Measurements from ENCODE around the gene HECTD2. TPM values are rescaled to one million over a fixed set of nuclear protein-coding genes. Genes with fewer than 3 reads are reported as not detected.
"Not testable (repeated sequence)": the region's sequence is repeated elsewhere in the genome, so short reads cannot be mapped to it uniquely, and the experiment has no call there.

The HECTD2 gene
- total and polyA plus RNA-seq, 9 donors: 8.4 to 22.3 (median 20.2) TPM

GRCh38 chr10:91367127-91367531, 43.0 kb upstream of the HECTD2 start:
- Histone ChIP-seq H3K9me3 (no peaks in the 10 kb centered on the region), H3K4me3 (no peak overlapping the region), H3K36me3 (no peaks in the 10 kb centered on the region), H3K27me3 (no peaks in the 10 kb centered on the region), H3K27ac (no peak overlapping the region), H3K4me1 (ENCODE audit: insufficient read depth) (no peaks in the 10 kb centered on the region)
- DNase-seq: no peak
- intact Hi-C loops (cut with DNase I): no loop called here
- no peak for TF ChIP-seq EP300 (IDR thresholded peaks at IDR 0.05)
- TF ChIP-seq POLR2A (IDR thresholded peaks at IDR 0.05): no peak

DNA sequence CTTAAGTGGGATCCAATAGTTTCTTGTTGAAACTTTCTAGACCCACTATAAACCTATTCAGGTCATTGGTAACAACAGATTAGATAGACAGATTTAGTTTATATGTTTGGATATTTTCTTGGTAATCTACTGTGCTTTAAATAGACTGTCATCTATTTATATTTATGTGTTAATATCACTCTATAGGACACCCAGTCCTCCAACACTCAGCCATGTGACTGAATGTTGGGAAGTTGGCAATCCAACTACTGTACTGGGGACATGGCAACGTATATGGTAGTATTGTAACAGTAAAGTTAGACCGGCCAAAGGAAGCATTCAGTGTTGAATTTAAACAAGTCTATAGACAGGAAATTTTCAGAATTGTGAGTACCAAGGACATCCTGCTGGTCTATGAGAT, 42.6 kb upstream of the HECTD2 start:
- no peaks in the 10 kb centered on the region for H3K36me3 ChIP-seq
- intact Hi-C loops (cut with DNase I): no loop called here
- H3K4me3 ChIP-seq: no peak overlapping the region
- H3K9me3 ChIP-seq: no peaks in the 10 kb centered on the region
- H3K4me1 ChIP-seq (ENCODE audit: insufficient read depth): no peaks in the 10 kb centered on the region
- 72 to 74% (median 72%) methylated on average over 2 of the region's 2 CpGs for WGBS, 3 donors
- no peaks in the 10 kb centered on the region for H3K27me3 ChIP-seq
- no peak for DNase-seq
- TF ChIP-seq, protein P1, sequence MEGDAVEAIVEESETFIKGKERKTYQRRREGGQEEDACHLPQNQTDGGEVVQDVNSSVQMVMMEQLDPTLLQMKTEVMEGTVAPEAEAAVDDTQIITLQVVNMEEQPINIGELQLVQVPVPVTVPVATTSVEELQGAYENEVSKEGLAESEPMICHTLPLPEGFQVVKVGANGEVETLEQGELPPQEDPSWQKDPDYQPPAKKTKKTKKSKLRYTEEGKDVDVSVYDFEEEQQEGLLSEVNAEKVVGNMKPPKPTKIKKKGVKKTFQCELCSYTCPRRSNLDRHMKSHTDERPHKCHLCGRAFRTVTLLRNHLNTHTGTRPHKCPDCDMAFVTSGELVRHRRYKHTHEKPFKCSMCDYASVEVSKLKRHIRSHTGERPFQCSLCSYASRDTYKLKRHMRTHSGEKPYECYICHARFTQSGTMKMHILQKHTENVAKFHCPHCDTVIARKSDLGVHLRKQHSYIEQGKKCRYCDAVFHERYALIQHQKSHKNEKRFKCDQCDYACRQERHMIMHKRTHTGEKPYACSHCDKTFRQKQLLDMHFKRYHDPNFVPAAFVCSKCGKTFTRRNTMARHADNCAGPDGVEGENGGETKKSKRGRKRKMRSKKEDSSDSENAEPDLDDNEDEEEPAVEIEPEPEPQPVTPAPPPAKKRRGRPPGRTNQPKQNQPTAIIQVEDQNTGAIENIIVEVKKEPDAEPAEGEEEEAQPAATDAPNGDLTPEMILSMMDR (IDR thresholded peaks at IDR 0.05): no peak
- TF ChIP-seq POLR2A (IDR thresholded peaks at IDR 0.05) (no peak), EP300 (IDR thresholded peaks at IDR 0.05) (no peak)
- no peak overlapping the region for H3K27ac ChIP-seq

DNA sequence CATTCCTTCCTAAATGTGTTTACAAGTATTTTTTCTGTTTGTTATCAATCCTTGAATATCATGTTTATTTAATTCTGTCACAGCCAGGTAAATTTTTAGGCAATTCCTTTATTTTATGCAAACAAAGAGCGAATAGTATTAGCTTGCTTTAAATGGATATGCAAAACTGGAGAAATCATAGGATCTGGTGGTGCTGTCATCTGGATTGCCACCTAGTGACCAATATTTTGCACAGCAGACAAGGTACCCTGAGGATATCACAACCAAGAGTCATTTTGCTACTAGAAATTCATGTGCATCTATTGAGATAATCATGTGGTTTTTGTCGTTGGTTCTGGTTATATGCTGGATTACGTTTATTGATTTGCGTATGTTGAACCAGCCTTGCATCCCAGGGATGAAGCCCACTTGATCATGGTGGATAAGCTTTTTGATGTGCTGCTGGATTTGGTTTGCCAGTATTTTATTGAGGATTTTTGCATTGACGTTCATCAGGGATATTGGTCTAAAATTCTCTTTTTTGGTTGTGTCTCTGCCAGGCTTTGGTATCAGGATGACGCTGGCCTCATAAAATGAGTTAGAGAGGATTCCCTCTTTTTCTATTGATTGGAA, 40.1 kb upstream of the HECTD2 start:
- DNase-seq; H3K27me3 ChIP-seq; H3K4me1 ChIP-seq (ENCODE audit: insufficient read depth); H3K36me3 ChIP-seq; H3K27ac ChIP-seq; intact Hi-C loops (cut with DNase I); H3K9me3 ChIP-seq; H3K4me3 ChIP-seq: not testable (repeated sequence)
- 87 to 94% (median 91%) methylated on average over 6 of the region's 6 CpGs for WGBS, 3 donors

- H3K27me3 ChIP-seq: no peaks in the 10 kb centered on the region
- H3K27ac ChIP-seq: no peak overlapping the region
- H3K4me3 ChIP-seq: no peak overlapping the region
- no peaks in the 10 kb centered on the region for H3K36me3 ChIP-seq
- H3K9me3 ChIP-seq: peaks cover 0 to 4% of the 10 kb centered on the region in 2 donors
- H3K4me1 ChIP-seq (ENCODE audit: insufficient read depth): no peaks in the 10 kb centered on the region
- intact Hi-C loops (cut with DNase I): no loop called here
- no peak for DNase-seq
- no peak for TF ChIP-seq EP300 (IDR thresholded peaks at IDR 0.05)
- no peak for TF ChIP-seq POLR2A (IDR thresholded peaks at IDR 0.05)
- TF ChIP-seq, protein P1 (IDR thresholded peaks at IDR 0.05): no peak
These were observed 36.1 kb upstream of the HECTD2 start for GRCh38 chr10:91374052-91374451.

DNA sequence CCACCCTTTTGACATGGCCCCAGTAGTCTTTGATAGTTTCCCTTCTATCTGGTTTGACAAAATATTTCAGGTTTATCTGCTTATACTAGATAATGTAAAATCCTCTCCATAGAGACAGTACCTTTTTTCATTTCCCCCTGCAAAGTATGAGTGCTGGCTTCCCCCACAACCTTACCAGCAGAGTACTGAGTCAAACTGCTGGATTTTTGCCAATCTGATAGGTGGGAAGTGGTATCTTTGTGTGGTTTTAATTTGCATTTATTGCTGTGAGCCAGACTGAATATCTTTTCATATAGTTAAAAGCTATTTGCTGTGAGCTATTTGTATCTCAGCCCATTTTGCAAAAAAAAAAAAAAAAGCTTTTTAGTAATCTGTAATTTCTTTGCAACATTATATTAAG, 32.1 kb upstream of the HECTD2 start:
- no peak for TF ChIP-seq EP300 (IDR thresholded peaks at IDR 0.05)
- no peak for TF ChIP-seq POLR2A (IDR thresholded peaks at IDR 0.05)
- TF ChIP-seq, protein P1 (IDR thresholded peaks at IDR 0.05): no peak
- H3K4me3 ChIP-seq: no peak overlapping the region
- H3K9me3 ChIP-seq: peaks cover 0 to 4% of the 10 kb centered on the region in 2 donors
- no peak overlapping the region for H3K27ac ChIP-seq
- intact Hi-C loops (cut with DNase I): no loop called here
- no peaks in the 10 kb centered on the region for H3K4me1 ChIP-seq (ENCODE audit: insufficient read depth)
- H3K36me3 ChIP-seq: no peaks in the 10 kb centered on the region
- H3K27me3 ChIP-seq: no peaks in the 10 kb centered on the region
- DNase-seq: no peak
